NCI-H2196 treated with DMSO at 0.1 percent for 48 hours (cell line): ENCODE measurements around the gene CCNDBP1.
"Not testable (repeated sequence)": the region's sequence is repeated elsewhere in the genome, so short reads cannot be mapped to it uniquely, and the experiment has no call there.

Experiments used
- DNase-seq: peaks from one replicate; lab custom pipeline; 2025; ENCODE audit not compliant: unreplicated experiment; lab: John Stamatoyannopoulos, UW

The CCNDBP1 gene

DNA sequence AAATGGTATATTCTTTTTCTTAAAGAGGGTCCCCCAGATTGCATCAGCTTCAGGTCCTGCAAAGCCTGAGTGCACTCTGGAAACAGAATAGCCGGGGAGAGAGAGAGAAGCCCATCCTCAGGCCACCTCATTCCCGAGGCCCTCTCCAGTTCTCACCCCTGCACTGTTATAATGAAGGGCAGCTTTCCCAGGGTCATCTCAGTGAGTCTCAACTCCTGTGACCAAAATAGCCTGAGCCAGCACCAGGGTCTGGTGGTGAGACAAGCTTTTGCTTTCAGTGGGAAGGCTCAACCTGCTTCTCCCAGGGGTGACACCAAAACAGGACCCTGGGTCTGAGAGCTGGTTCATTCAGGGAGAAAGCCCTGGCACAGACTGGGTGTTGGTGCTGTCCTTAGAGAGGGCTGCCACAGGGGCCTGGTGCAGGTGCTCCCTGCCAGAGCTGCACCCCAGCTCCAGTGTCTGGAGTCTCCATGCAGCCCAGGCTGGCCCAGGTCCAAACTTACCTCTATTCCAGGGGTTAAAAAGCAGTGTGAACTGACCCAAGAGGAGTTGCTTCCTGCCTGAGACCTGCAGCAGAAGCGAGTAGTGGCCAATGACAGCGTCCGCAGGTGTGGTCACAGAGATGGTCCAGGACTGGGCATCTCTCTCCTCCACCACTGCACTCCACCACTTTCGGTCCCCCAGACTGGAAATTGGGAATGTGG lies 29.5 kb downstream of the CCNDBP1 start:
- no peak for DNase-seq

DNA sequence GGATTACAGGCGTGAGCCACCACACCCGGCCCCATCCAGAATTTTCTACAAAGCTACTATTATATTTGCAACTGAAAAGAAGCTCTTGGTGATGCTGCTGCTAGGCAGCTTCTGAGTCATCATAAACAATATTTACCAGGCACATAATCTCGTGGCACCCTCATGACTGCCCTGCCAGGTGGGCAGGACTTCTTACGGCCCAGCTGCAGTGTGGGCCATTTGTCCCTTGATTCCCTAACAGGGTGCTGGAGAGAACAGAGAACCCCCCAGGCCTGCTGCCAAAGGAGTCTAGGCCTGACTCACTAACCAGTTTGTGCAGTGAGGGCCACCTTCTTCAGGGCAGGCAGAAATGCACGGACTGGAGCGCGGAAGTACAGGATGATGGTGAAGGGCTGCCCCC lies 30.8 kb downstream of the CCNDBP1 start:
- DNase-seq, result no peak

DNA sequence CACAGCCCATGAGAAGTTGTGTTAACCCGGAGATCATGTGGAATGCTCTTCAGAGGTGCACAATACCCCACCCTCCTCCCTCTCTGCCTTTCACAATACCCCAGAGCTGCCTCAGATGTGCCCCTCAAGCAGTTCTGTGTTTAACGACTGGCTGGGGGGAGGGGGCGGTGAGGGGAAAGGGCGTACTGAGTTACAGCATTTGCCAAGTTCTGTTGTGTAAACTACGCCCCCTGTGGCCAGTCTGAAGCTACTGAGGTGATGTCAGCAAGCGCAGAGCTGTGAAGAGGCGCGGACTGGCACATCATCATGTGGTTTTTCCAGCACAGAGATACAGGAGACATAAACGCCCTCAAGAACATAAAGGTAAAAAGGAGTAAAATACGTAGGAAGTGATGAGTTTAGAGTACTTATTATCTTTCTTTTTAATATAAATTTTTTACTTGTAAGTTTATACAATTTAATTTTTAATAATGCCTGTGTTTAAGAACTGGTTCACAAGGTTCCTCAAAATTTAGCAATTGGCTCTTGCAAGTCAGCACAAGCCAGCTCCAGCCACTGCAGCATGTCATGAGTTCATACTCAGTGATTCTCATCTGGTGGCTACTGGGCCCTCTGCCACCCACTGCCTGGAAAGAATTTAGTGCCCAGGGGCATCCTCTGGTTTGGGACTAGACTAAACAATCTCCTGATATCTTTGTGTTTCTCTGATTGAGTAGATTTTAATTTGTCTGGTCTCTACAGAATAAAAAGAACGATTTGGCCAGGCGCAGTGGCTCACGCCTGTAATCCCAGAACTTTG lies 33.9 kb downstream of the CCNDBP1 start:
- DNase-seq, result no peak

GRCh38 chr15:43219929-43220928 lies 35.0 kb downstream of the CCNDBP1 start:
- no peak for DNase-seq

DNA sequence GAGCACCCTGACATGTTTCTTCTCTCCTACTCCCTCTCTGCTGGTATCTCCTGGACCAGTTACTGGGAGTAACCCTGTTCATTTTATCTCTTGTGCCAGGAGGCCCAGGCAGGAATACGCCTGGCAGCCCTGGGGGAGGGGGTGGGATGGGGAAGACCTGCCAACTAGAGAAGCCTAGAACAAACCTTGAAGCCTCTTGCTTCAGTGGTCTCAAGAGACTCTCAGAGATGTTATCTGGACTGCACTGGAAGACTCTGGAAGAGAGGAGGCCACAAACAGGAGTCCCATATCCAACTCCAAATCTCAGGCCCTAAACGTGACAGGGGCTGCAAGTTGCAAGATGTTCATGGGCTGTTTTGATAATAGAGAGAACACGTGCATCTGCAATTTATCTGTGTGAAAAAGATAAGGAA lies 35.8 kb downstream of the CCNDBP1 start, which contains the start of gene EPB42:
EPB42 (minus strand) TSS at position 28 of the 413 bp plus-strand sequence. CDS start 193 bp downstream, outside the sequence.
- no peak for DNase-seq

GRCh38 chr15:43221422-43221821 lies 36.2 kb downstream of the CCNDBP1 start:
- DNase-seq, result no peak

DNA sequence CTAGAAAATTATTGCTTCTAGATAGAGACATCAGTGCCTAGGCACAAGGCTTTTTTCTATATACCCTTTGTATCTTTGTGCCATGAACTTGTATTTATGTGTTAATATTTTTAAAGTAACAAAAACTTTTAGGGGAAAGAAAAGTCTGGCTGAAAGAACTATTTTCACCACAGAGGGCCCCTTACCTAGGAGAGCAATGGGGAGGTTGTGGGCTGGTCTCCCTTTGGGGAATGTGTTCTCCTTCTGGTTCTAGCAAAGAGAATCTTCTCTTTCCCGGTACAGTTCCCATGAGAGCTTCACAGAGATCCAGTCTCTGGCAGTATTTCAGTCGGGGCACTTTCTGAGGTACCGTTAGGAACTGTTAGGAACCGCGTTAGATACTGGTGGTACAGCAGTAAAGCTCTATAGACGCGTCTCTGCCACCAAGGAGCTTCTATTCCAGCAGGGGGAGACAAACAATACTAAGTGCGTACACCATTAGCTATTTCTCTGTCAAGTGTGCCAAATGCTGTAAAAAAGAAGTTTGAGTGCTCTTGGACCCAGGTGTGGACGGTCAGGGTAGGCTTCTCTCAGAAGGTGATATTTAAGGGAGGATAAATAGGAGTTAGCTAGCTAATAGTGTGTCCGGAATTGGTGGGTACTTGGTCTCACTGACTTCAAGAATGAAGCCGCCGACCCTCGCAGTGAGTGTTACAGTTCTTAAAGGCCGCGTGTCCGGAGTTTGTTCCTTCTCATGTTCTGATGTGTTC lies 40.2 kb downstream of the CCNDBP1 start:
- peak; percentile 9 for DNase-seq

DNA sequence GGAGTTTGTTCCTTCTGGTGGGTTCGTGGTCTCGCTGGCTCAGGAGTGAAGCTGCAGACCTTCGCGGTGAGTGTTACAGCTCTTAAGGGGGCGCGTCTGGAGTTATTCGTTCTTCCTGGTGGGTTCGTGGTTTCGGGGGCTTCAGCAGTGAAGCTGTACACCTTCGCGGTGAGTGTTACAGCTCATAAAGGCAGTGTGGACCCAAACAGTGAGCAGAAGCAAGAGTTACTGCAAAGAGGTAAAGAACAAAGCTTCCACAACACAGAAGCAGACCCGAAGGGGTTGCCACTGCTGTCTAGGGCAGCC lies 40.7 kb downstream of the CCNDBP1 start:
- DNase-seq, result not testable (repeated sequence)

- DNase-seq, result no peak
Measured at GRCh38 chr15:43226436-43227305, 41.5 kb downstream of the CCNDBP1 start.

DNA sequence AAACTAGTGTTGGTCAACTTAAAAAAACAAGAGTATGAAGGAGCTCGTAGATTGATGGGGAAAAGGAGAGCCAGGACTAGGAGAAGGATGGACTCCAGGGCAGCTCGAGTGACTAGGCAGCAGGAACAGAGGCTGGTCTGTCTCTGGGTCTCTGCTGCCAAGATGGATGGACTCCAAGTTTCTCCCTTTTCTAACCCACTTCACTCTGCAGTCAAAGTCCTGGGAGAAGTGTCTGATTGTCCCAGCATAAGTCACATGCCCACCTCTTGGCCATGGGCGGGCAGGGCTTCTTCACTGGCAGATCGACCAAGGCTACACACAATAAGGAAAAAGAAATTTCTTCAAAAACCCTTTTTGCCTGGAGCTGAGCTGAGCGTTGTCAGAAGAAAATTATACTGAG lies 44.8 kb downstream of the CCNDBP1 start:
- DNase-seq, result no peak

DNA sequence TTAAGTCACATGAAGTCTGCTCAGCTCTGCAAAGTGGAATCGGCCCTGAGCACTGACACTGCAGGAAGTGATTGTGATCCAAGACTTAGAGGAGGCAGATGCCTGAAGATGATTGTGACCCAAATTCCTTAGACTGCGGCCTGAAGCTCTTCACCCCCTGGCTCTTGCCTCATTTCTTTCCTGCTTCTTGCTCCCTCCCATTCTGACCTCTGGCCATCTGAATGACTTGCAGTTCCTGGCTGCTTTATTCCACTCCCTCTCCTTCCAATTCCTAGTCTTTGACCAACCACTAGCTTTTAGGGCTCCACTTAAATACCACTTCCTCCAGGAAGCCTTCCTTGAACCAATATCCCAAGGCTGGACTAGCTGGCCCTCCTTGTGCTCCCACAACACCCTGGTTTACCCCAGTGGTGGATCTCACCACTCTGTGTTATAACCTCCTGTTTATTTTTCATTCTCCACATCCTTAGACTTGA lies 45.5 kb downstream of the CCNDBP1 start:
- DNase-seq, result no peak

- no peak for DNase-seq
Measured at GRCh38 chr15:43232289-43232874, 47.2 kb downstream of the CCNDBP1 start.

DNA sequence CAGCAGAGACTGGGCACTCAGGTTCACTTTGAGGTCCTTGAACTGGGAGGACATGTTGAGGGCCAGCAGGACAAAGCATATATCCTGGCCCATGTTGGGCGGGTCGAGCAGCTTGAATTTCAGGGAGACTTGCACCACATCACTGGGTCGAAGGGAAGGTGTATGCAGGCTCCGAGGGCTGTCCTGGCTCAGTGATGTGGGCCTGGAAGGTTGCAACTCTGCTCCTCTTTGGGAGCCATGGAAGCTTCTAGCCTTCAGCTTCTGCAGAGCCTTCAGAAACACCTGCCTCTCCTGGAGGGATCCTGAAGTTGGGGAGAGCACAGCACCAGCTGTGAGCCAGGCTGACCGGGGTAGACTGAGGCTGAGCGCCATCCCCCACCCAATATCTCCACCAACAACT lies 50.3 kb downstream of the CCNDBP1 start:
- DNase-seq, result no peak

DNA sequence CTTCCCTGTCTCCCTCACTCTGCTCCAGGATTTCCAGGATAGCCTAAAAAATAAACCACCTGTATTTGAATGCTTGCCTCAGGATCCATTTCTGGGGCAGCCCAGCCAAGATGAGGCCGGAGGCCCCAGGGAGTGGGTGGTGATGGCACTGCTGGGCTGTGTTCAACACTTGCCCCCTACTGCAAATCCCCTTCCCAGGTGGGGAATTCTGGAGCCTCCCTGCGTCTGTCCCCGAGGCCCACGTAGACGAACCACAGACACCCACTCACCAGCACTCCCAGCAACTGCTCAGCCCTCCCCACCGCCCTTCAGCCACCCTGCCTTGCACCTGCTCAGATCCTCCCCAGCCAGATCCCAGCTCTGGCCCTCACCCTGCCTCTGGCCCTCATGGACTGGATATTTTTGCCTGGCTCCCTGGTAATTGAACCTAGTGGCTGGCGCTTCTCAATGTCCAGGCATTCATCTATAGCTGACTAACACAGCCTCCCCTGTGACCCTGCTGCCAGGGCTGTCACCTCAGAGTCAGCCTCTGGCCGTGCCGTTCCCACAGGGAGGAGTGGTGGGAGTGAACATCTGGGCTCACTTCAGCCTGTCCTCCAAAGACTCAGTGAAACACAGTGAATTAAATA lies 52.8 kb downstream of the CCNDBP1 start:
- DNase-seq, result no peak

GRCh38 chr15:43238671-43239131 lies 53.5 kb downstream of the CCNDBP1 start:
- no peak for DNase-seq

DNA sequence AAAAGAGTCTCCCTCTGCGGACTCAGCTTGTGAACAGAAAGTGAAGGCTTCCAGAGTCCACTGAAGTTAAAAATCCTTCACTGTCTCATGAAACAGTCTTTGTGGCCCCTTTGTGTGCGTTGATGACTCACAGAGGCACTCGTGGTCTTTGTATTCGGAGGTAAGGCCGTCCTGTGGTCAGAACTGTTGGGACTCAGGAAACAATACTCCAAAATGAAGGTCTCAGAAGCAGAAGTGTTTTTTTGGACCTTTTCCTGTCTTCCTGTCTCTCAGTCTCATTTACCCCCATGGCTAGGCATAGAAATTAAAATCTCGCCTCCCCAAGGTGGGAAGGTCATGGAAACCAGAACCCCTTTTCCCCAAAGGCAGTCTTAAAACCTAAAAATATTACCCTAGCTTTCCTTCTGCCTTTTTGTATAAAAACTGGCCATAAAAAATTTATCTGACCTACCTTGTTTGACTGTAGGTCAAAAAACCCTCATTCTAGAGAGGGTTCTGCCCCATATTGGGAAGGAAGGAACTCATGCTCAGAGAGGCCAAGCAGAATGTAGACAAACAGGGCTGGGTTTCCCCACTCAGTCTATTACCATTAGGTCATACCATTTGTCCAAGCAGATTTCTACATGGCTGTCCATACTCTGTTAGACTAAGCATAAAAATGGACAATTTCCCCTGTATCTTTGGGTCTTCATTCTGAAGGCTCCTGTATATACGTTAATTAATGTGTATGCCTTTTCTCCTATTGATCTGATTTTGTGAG lies 54.7 kb downstream of the CCNDBP1 start:
- DNase-seq, result no peak

DNA sequence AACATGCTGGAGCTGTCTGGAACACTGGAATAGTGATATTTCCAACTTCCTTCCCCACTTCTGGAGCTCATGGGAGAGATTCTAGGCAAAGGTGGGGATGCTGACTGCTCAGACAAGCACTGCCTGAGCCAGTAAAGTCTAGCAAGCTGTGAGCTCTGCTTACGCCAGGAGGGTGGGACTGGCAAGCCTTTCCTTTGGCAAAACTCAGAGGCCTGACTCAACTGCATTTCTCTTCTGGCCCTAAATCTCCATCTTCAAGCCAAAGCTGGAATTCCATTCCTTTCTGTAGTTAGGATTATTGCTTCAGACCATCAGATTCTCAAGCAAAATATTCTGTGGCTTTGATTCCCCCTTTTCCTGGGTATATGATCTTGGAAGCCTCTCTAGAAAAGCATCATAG lies 55.9 kb downstream of the CCNDBP1 start:
- no peak for DNase-seq

DNA sequence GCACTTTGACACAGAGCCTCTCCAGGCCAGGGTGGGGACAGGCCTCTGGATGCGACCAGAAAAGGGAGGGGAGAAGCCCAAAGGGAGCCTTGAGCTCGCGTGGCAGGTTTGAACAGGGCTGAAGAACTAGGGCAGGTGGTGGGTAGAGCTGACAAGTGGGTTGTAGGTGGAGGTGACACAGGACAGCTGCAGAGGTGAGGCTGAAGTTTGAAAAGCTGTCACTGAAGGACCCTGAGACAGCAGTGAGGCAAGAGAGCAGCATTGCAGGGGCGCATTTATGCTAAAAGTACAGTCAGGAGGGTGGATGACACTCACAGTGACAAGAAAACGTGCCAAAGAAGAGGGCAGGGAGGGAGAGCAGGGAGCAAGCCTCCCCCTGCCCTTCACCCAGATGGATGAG lies 57.4 kb downstream of the CCNDBP1 start:
- no peak for DNase-seq
